WTC11 (cell line): ENCODE data around the gene AP3M1. TPM values are rescaled to one million over a fixed set of nuclear protein-coding genes. Genes with fewer than 3 reads are reported as not detected.

Source experiments
- ATAC-seq: fragments of 200-7000 bp; cut with Tn5 transposase; 2 replicates; pipeline ENCODE4 v1.10.0; 2021; ENCODE audit warnings: mild to moderate bottlenecking, moderate library complexity
- CTCF ChIA-PET: fragments of 300-600 bp; sonication (Branson Sonifier 250); formaldehyde crosslinking; loops from one replicate; lab custom pipeline; 2021; ENCODE audit warnings: antibody characterized with exemption; lab: Charles Lee
- POLR2A ChIA-PET: fragments of 350-600 bp; sonication (Branson Sonifier 250); formaldehyde crosslinking; loops from one replicate; lab custom pipeline; 2021; ENCODE audit warnings: antibody characterized with exemption; lab: Charles Lee
- DNase-seq: peaks from one replicate; pipeline ENCODE4 v3.0.0; 2021; ENCODE audit warnings: low spot score
- H3K27ac Mint-ChIP-seq: 2 replicates; pipeline ENCODE4 v1.8.0; 2021; ENCODE audit warnings: mixed read lengths
- H3K27me3 Mint-ChIP-seq: 2 replicates; pipeline ENCODE4 v1.8.0; 2021; ENCODE audit warnings: low read depth, mild to moderate bottlenecking, moderate library complexity, mixed read lengths
- H3K36me3 Mint-ChIP-seq: 2 replicates; pipeline ENCODE4 v1.8.0; 2021; ENCODE audit warnings: mixed read lengths
- H3K4me1 Mint-ChIP-seq: 2 replicates; pipeline ENCODE4 v1.8.0; 2022; ENCODE audit warnings: mixed read lengths
- H3K4me3 Mint-ChIP-seq: 2 replicates; pipeline ENCODE4 v1.8.0; 2021; ENCODE audit warnings: mild to moderate bottlenecking, moderate library complexity, mixed read lengths
- H3K9me3 Mint-ChIP-seq: 2 replicates; pipeline ENCODE4 v1.8.0; 2021; ENCODE audit warnings: mixed read lengths
- AR ChIP-seq: fragments of 250-450 bp; sonication (Bioruptor Pico); IDR thresholded peaks from 2 replicates; pipeline ENCODE4 v1.9.0; 2021; ENCODE audit warnings: mild to moderate bottlenecking
- ATF1 ChIP-seq: sonication (generic); formaldehyde crosslinking; IDR thresholded peaks from 2 replicates; pipeline ENCODE4 v1.8.1; 2023; ENCODE audit warnings: mild to moderate bottlenecking, moderate library complexity, missing genetic modification reagents
- ATF3 ChIP-seq: sonication (generic); formaldehyde crosslinking; conservative IDR thresholded peaks from 2 replicates; pipeline ENCODE4 v1.8.1; 2022; ENCODE audit warnings: mild to moderate bottlenecking, missing genetic modification reagents
- ELF4 ChIP-seq: sonication (generic); formaldehyde crosslinking; IDR thresholded peaks from 2 replicates; pipeline ENCODE4 v1.8.1; 2022; ENCODE audit warnings: low read depth, mild to moderate bottlenecking, moderate library complexity, missing genetic modification reagents
- GABPB1 ChIP-seq: sonication (generic); formaldehyde crosslinking; IDR thresholded peaks from 2 replicates; pipeline ENCODE4 v1.8.1; 2023; ENCODE audit warnings: mild to moderate bottlenecking, missing genetic modification reagents
- KAT7 ChIP-seq: sonication (generic); formaldehyde crosslinking; IDR thresholded peaks from 2 replicates; pipeline ENCODE4 v1.8.1; 2023; ENCODE audit warnings: missing genetic modification reagents, mild to moderate bottlenecking, borderline replicate concordance
- MAX ChIP-seq: sonication (generic); formaldehyde crosslinking; IDR thresholded peaks from 2 replicates; pipeline ENCODE4 v1.8.0; 2022; ENCODE audit warnings: mild to moderate bottlenecking, missing genetic modification reagents
- MYBL2 ChIP-seq: sonication (generic); formaldehyde crosslinking; IDR thresholded peaks from 2 replicates; pipeline ENCODE4 v1.8.1; 2023; ENCODE audit warnings: mild to moderate bottlenecking, moderate library complexity, missing genetic modification reagents
- NFATC4 ChIP-seq: fragments of 250-450 bp; sonication (Bioruptor Pico); IDR thresholded peaks from 2 replicates; pipeline ENCODE4 v1.9.0; 2021; ENCODE audit warnings: mild to moderate bottlenecking
- PRDM15 ChIP-seq: sonication (generic); formaldehyde crosslinking; IDR thresholded peaks from 2 replicates; pipeline ENCODE4 v1.8.0; 2022; ENCODE audit warnings: missing genetic modification reagents
- PRRX2 ChIP-seq: fragments of 250-450 bp; sonication (Bioruptor Pico); IDR thresholded peaks from 2 replicates; pipeline ENCODE4 v1.8.0; 2021; ENCODE audit warnings: mild to moderate bottlenecking
- RELA ChIP-seq: sonication (generic); formaldehyde crosslinking; IDR thresholded peaks from 2 replicates; pipeline ENCODE4 v1.8.1; 2022; ENCODE audit warnings: missing genetic modification reagents, mild to moderate bottlenecking, borderline replicate concordance
- SMAD3 ChIP-seq: sonication (generic); formaldehyde crosslinking; IDR thresholded peaks from 2 replicates; pipeline ENCODE4 v1.8.0; 2022; ENCODE audit warnings: missing genetic modification reagents, mild to moderate bottlenecking, borderline replicate concordance
- SMAD4 ChIP-seq: sonication (generic); formaldehyde crosslinking; IDR thresholded peaks from 2 replicates; pipeline ENCODE4 v1.8.0; 2022; ENCODE audit warnings: mild to moderate bottlenecking, missing genetic modification reagents
- TCF7 ChIP-seq: sonication (generic); formaldehyde crosslinking; IDR thresholded peaks from 2 replicates; pipeline ENCODE4 v1.8.0; 2022; ENCODE audit warnings: mild to moderate bottlenecking, low read depth, missing genetic modification reagents, moderate library complexity
- TP53 ChIP-seq: sonication (generic); formaldehyde crosslinking; IDR thresholded peaks from 2 replicates; pipeline ENCODE4 v1.8.1; 2023; ENCODE audit warnings: mild to moderate bottlenecking, missing genetic modification reagents
- ZNF138 ChIP-seq: sonication (generic); formaldehyde crosslinking; conservative IDR thresholded peaks from 2 replicates; pipeline ENCODE4 v1.8.1; 2022; ENCODE audit warnings: mild to moderate bottlenecking, moderate library complexity, missing genetic modification reagents
- ZNF219 ChIP-seq: sonication (generic); formaldehyde crosslinking; IDR thresholded peaks from 2 replicates; pipeline ENCODE4 v1.8.0; 2023; ENCODE audit warnings: missing genetic modification reagents, mild to moderate bottlenecking, borderline replicate concordance
- ZNF423 ChIP-seq: fragments of 250-450 bp; sonication (Bioruptor Pico); IDR thresholded peaks from 2 replicates; pipeline ENCODE4 v2.1.2; 2022; ENCODE audit warnings: mild to moderate bottlenecking, moderate library complexity
- total RNA-seq: library from RNA; stranded (reverse); gene quantifications from 3 replicates; pipeline ENCODE4 v1.2.3, GENCODE V29; 2021
- TF ChIP-seq, protein P1 (sequence below): fragments of 250-450 bp; sonication (Bioruptor Pico); IDR thresholded peaks from 2 replicates; pipeline ENCODE4 v2.1.2; 2022; ENCODE audit warnings: mild to moderate bottlenecking, moderate library complexity
- TF ChIP-seq, protein P2 (sequence below): sonication (generic); formaldehyde crosslinking; IDR thresholded peaks from 2 replicates; pipeline ENCODE4 v1.8.1; 2023; ENCODE audit warnings: mild to moderate bottlenecking, moderate library complexity, missing genetic modification reagents
- TF ChIP-seq, protein P3 (sequence below): fragments of 200-600 bp; IDR thresholded peaks from 2 replicates; pipeline ENCODE4 v1.8.0; 2022; ENCODE audit warnings: antibody characterized with exemption

Gene AP3M1
- total RNA-seq, 1 experiment from 2014 or later = 37.3 TPM

GRCh38 chr10:74107391-74107790 is 43.2 kb downstream of the AP3M1 start:
- Mint-ChIP-seq H3K4me1 (no peaks in the 10 kb centered on the region), H3K4me3 (no peak overlapping the region), H3K27me3 (no peaks in the 10 kb centered on the region), H3K9me3 (no peaks in the 10 kb centered on the region), H3K36me3 (peaks cover 94% of the 10 kb centered on the region), H3K27ac (peak overlapping the region; percentile 13; the same call in 1 of the 2 replicates)
- DNase-seq (no peak), ATAC-seq (no peak)
- TF ChIP-seq AR (no peak), KAT7 (CRISPR knock-in tag) (no peak), ELF4 (CRISPR knock-in tag) (no peak), RELA (CRISPR knock-in tag) (no peak), ZNF138 (CRISPR knock-in tag) (no peak)
- TF ChIP-seq, protein P1, sequence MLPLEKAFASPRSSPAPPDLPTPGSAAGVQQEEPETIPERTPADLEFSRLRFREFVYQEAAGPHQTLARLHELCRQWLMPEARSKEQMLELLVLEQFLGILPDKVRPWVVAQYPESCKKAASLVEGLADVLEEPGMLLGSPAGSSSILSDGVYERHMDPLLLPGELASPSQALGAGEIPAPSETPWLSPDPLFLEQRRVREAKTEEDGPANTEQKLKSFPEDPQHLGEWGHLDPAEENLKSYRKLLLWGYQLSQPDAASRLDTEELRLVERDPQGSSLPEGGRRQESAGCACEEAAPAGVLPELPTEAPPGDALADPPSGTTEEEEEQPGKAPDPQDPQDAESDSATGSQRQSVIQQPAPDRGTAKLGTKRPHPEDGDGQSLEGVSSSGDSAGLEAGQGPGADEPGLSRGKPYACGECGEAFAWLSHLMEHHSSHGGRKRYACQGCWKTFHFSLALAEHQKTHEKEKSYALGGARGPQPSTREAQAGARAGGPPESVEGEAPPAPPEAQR = no peak
- CTCF ChIA-PET = interaction anchor here (1.2 to 2.1 kb wide), 2 partner anchors 26 to 228 kb away, joined by 3 to 6 read pairs; no protein-coding TSS in a partner anchor
- POLR2A ChIA-PET = interaction anchor here (0.6 kb wide), 1 partner anchor 97 kb away, joined by 5 read pairs; no protein-coding TSS in a partner anchor

DNA sequence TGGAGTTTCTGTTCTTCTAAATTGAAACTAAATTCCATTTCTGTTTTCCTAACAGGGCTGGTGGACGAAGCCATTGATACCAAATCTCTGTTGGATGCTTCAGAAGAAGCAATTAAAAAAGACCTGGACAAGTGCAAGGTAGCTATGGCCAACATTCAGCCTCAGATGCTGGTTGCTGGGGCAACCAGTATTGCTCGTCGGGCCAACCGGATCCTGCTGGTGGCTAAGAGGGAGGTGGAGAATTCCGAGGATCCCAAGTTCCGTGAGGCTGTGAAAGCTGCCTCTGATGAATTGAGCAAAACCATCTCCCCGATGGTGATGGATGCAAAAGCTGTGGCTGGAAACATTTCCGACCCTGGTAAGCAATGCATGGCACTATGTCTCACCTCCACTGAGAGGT is 45.6 kb downstream of the AP3M1 start:
- CTCF ChIA-PET = no interaction called here
- H3K4me3 Mint-ChIP-seq = no peak overlapping the region
- H3K27me3 Mint-ChIP-seq = no peaks in the 10 kb centered on the region
- no peak for TF ChIP-seq ATF3 (CRISPR knock-in tag)
- TF ChIP-seq, protein P2, sequence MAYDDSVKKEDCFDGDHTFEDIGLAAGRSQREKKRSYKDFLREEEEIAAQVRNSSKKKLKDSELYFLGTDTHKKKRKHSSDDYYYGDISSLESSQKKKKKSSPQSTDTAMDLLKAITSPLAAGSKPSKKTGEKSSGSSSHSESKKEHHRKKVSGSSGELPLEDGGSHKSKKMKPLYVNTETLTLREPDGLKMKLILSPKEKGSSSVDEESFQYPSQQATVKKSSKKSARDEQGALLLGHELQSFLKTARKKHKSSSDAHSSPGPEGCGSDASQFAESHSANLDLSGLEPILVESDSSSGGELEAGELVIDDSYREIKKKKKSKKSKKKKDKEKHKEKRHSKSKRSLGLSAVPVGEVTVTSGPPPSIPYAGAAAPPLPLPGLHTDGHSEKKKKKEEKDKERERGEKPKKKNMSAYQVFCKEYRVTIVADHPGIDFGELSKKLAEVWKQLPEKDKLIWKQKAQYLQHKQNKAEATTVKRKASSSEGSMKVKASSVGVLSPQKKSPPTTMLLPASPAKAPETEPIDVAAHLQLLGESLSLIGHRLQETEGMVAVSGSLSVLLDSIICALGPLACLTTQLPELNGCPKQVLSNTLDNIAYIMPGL (CRISPR knock-in tag) = no peak
- no peak for TF ChIP-seq ZNF423 (CRISPR knock-in tag)
- no peak for TF ChIP-seq SMAD3 (CRISPR knock-in tag)
- TF ChIP-seq NFATC4 = no peak
- TF ChIP-seq PRRX2 (CRISPR knock-in tag) = no peak
- TF ChIP-seq, protein P3, sequence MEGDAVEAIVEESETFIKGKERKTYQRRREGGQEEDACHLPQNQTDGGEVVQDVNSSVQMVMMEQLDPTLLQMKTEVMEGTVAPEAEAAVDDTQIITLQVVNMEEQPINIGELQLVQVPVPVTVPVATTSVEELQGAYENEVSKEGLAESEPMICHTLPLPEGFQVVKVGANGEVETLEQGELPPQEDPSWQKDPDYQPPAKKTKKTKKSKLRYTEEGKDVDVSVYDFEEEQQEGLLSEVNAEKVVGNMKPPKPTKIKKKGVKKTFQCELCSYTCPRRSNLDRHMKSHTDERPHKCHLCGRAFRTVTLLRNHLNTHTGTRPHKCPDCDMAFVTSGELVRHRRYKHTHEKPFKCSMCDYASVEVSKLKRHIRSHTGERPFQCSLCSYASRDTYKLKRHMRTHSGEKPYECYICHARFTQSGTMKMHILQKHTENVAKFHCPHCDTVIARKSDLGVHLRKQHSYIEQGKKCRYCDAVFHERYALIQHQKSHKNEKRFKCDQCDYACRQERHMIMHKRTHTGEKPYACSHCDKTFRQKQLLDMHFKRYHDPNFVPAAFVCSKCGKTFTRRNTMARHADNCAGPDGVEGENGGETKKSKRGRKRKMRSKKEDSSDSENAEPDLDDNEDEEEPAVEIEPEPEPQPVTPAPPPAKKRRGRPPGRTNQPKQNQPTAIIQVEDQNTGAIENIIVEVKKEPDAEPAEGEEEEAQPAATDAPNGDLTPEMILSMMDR = no peak
- TF ChIP-seq SMAD4 (CRISPR knock-in tag) = no peak
- TF ChIP-seq GABPB1 (CRISPR knock-in tag) = no peak
- no peak for TF ChIP-seq PRDM15 (CRISPR knock-in tag)
- no peak for TF ChIP-seq MAX (CRISPR knock-in tag)
- no peak for TF ChIP-seq MYBL2 (CRISPR knock-in tag)
- no peak for TF ChIP-seq TCF7 (CRISPR knock-in tag)
- TF ChIP-seq TP53 (CRISPR knock-in tag) = no peak
- TF ChIP-seq ATF1 = no peak
- TF ChIP-seq ZNF219 = no peak
- TF ChIP-seq, all 79 proteins: peak for 0
- H3K36me3 Mint-ChIP-seq = peaks cover 88% of the 10 kb centered on the region
- no peak for DNase-seq
- ATAC-seq = no peak
- H3K27ac Mint-ChIP-seq = no peak overlapping the region
- H3K9me3 Mint-ChIP-seq = no peaks in the 10 kb centered on the region
- no peaks in the 10 kb centered on the region for H3K4me1 Mint-ChIP-seq
- POLR2A ChIA-PET = no interaction called here
